GM23338 (cell line): ENCODE data around the gene DNAJC7. TPM values are rescaled to one million over a fixed set of nuclear protein-coding genes. Genes with fewer than 3 reads are reported as not detected.

ENCODE experiments used
- ATAC-seq: fragments of 200-7000 bp; cut with Tn5 transposase; 3 replicates; pipeline ENCODE4 v1.9.1; 2020
- DNase-seq: peaks from one replicate; pipeline ENCODE4 v3.0.0-alpha.2; 2015; ENCODE audit warnings: low spot score
- H2AFZ ChIP-seq: fragments of 200-600 bp; sonication (generic); 2 replicates; pipeline ENCODE4 v1.8.0; 2016; ENCODE audit warnings: antibody characterized with exemption, mild to moderate bottlenecking, moderate library complexity
- H3F3A ChIP-seq: fragments of 200-600 bp; sonication (generic); replicated peaks from 2 replicates; pipeline ENCODE4 v1.8.0; 2017; ENCODE audit warnings: antibody characterized with exemption, mixed run types, low read depth
- H3K27ac ChIP-seq: fragments of 200-600 bp; sonication (generic); 2 replicates; pipeline ENCODE4 v1.6.1; 2016; ENCODE audit warnings: low read depth
- H3K27me3 ChIP-seq: fragments of 200-600 bp; sonication (generic); 2 replicates; pipeline ENCODE4 v1.8.0; 2016; ENCODE audit warnings: mild to moderate bottlenecking, mixed run types, moderate library complexity; ENCODE audit not compliant: insufficient read depth
- H3K36me3 ChIP-seq: fragments of 200-600 bp; sonication (generic); 2 replicates; pipeline ENCODE4 v1.8.0; 2016; ENCODE audit warnings: mild to moderate bottlenecking; ENCODE audit not compliant: insufficient read depth
- H3K4me1 ChIP-seq: fragments of 200-600 bp; sonication (generic); 2 replicates; pipeline ENCODE4 v1.8.0; 2016; ENCODE audit warnings: mild to moderate bottlenecking, moderate library complexity; ENCODE audit not compliant: insufficient read depth
- H3K4me2 ChIP-seq: fragments of 200-600 bp; sonication (generic); 2 replicates; pipeline ENCODE4 v1.7.1; 2017; ENCODE audit warnings: mixed run types
- H3K4me3 ChIP-seq: fragments of 200-600 bp; sonication (generic); 2 replicates; pipeline ENCODE4 v1.6.1; 2016; ENCODE audit warnings: mixed run types
- H3K79me2 ChIP-seq: fragments of 200-600 bp; sonication (generic); replicated peaks from 2 replicates; pipeline ENCODE4 v1.8.0; 2017; ENCODE audit warnings: mild to moderate bottlenecking; ENCODE audit not compliant: insufficient read depth
- H3K9me2 ChIP-seq: fragments of 200-600 bp; sonication (generic); 2 replicates; pipeline ENCODE4 v1.8.0; 2017; ENCODE audit not compliant: insufficient read depth
- H4K20me1 ChIP-seq: fragments of 200-600 bp; sonication (generic); replicated peaks from 2 replicates; pipeline ENCODE4 v1.8.0; 2017; ENCODE audit warnings: mild to moderate bottlenecking; ENCODE audit not compliant: insufficient read depth
- H3K27ac Mint-ChIP-seq: 2 replicates; pipeline ENCODE4 v1.8.0; 2020; ENCODE audit warnings: inconsistent platforms, mild to moderate bottlenecking, moderate library complexity, mixed read lengths
- H3K27me3 Mint-ChIP-seq: 3 replicates; pipeline ENCODE4 v1.8.0; 2022; ENCODE audit warnings: low read depth, mild to moderate bottlenecking, moderate library complexity, mixed read lengths, inconsistent platforms; ENCODE audit not compliant: insufficient read depth, poor library complexity
- H3K36me3 Mint-ChIP-seq: 3 replicates; pipeline ENCODE4 v1.8.0; 2021; ENCODE audit warnings: low read depth, mild to moderate bottlenecking, inconsistent platforms, moderate library complexity, mixed read lengths
- H3K4me1 Mint-ChIP-seq: 3 replicates; pipeline ENCODE4 v1.8.0; 2020; ENCODE audit warnings: mild to moderate bottlenecking, inconsistent platforms, mixed read lengths
- H3K4me3 Mint-ChIP-seq: 3 replicates; pipeline ENCODE4 v1.8.0; 2021; ENCODE audit warnings: moderate library complexity, mild to moderate bottlenecking, inconsistent platforms, mixed read lengths
- H3K9me3 Mint-ChIP-seq: 3 replicates; pipeline ENCODE4 v1.8.0; 2020; ENCODE audit warnings: moderate library complexity, mild to moderate bottlenecking, inconsistent platforms, mixed read lengths
- EZH2 ChIP-seq: fragments of 200-600 bp; sonication (generic); IDR thresholded peaks from one replicate; pipeline ENCODE4 v1.8.0; 2017; ENCODE audit warnings: antibody characterized with exemption, mild to moderate bottlenecking, low read depth; ENCODE audit not compliant: unreplicated experiment
- EZH2phosphoT487 ChIP-seq: fragments of 200-600 bp; sonication (generic); IDR thresholded peaks from one replicate; pipeline ENCODE4 v1.8.1; 2018; ENCODE audit warnings: antibody characterized with exemption; ENCODE audit not compliant: unreplicated experiment
- POLR2AphosphoS5 ChIP-seq: IDR thresholded peaks from 2 replicates; pipeline ENCODE4 v1.6.1; 2016; ENCODE audit warnings: antibody characterized with exemption, low read depth
- ZNF114 ChIP-seq: fragments of 250-450 bp; sonication (Bioruptor Pico); IDR thresholded peaks from 2 replicates; pipeline ENCODE4 v1.5.0; 2020; ENCODE audit warnings: mild to moderate bottlenecking, moderate library complexity
- ZNF331 ChIP-seq: fragments of 250-450 bp; sonication (Bioruptor Pico); IDR thresholded peaks from 2 replicates; pipeline ENCODE4 v1.5.0; 2020; ENCODE audit warnings: low read depth, mild to moderate bottlenecking, moderate library complexity
- polyA plus RNA-seq: library from polyadenylated mRNA; unstranded; fragments of >200 nt; fragmentation: Nextera tagmentation; extraction: Ambion mirVana; gene quantifications from 2 replicates; pipeline ENCODE4 v1.2.1, GENCODE V29; 2016
- total RNA-seq: library from RNA; depleted of rRNA; stranded (reverse); fragments of >200 nt; shearing (Covaris generic); gene quantifications from 2 replicates; pipeline ENCODE4 v1.2.3, GENCODE V29; 2014
- TF ChIP-seq, protein P1 (sequence below), 2 experiments: fragments of 200-600 bp in 1 of 2; sonication (generic) in 1 of 2; conservative IDR thresholded peaks; 2 replicates each; pipeline versions ENCODE4 v1.5.1 to v1.6.1; 2016 to 2017; ENCODE audit warnings: antibody characterized with exemption in 2 of 2, low read depth in 2 of 2, mild to moderate bottlenecking in 2 of 2, moderate library complexity in 1 of 2
- TF ChIP-seq, protein P2 (sequence below): IDR thresholded peaks from 2 replicates; pipeline ENCODE4 v1.6.1; 2016; ENCODE audit warnings: antibody characterized with exemption

Gene DNAJC7
- total and polyA plus RNA-seq, 2 experiments from 2014 or later = 139 to 141 TPM

DNA sequence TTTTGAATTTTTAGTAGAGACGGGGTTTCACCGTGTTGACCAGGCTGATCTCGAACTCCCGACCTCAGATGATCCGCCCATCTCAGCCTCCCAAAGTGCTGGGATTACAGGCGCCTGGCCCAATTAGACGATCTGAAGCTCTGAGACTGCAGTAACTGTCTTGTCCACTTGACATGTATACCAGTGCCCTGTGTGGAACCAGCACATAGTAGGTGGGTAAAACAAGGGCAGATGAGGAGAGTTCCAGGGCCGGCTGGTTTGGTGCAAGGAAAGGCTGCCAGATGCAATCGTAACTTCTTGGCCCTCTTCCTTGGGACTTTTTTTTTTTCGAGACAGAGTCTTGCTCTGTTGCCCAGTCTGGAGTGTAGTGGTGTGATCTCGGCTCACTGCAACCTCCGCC, 30.1 kb upstream of the DNAJC7 start:
- peaks cover 17% of the 10 kb centered on the region; the same call in 2 of the 3 replicates for H3K4me1 Mint-ChIP-seq
- ATAC-seq = no peak
- H3K9me2 ChIP-seq = no peaks in the 10 kb centered on the region

DNA sequence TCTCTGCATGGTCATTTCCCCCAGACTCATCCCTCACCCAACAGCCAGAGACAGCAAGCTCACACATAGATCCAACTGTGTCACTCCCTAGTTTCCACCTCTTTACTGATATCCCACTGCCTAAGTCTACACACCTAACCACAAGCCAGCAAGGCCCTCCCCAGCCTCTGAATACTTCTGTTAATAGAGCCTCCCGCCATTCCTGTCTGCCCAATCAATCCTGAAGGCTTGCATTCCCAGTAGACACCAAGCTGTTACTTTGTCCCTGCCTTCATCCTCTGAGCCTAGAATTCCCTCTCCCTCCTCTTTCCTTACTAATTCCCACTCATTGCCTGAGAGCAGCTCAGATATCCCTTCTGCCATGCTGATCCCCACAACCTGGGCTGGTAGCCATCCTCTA, 28.5 kb upstream of the DNAJC7 start:
- H3K36me3 ChIP-seq = no peaks in the 10 kb centered on the region
- peaks cover 2% of the 10 kb centered on the region; the same call in 2 of the 3 replicates for H3K4me1 Mint-ChIP-seq
- TF ChIP-seq, protein P1, sequence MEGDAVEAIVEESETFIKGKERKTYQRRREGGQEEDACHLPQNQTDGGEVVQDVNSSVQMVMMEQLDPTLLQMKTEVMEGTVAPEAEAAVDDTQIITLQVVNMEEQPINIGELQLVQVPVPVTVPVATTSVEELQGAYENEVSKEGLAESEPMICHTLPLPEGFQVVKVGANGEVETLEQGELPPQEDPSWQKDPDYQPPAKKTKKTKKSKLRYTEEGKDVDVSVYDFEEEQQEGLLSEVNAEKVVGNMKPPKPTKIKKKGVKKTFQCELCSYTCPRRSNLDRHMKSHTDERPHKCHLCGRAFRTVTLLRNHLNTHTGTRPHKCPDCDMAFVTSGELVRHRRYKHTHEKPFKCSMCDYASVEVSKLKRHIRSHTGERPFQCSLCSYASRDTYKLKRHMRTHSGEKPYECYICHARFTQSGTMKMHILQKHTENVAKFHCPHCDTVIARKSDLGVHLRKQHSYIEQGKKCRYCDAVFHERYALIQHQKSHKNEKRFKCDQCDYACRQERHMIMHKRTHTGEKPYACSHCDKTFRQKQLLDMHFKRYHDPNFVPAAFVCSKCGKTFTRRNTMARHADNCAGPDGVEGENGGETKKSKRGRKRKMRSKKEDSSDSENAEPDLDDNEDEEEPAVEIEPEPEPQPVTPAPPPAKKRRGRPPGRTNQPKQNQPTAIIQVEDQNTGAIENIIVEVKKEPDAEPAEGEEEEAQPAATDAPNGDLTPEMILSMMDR (conservative IDR thresholded peaks at IDR 0.05; ENCODE audit: low read depth in 2 of 2) = no peak
- no peak for TF ChIP-seq ZNF114 (CRISPR knock-in tag)
- TF ChIP-seq POLR2AphosphoS5 = no peak
- TF ChIP-seq EZH2 = no peak
- no peak for TF ChIP-seq ZNF331
- TF ChIP-seq EZH2phosphoT487 = no peak
- no peaks in the 10 kb centered on the region; the same call in 2 of the 3 replicates for H3K36me3 Mint-ChIP-seq
- H3K27me3 ChIP-seq = no peaks in the 10 kb centered on the region
- no peak overlapping the region for H3K4me2 ChIP-seq
- H3K9me3 Mint-ChIP-seq = no peaks in the 10 kb centered on the region
- DNase-seq (no peak), ATAC-seq (no peak)
- no peaks in the 10 kb centered on the region for H3K9me2 ChIP-seq
- peak overlapping the region; percentile 8; the same call in 1 of the 2 replicates for H3K27ac Mint-ChIP-seq
- no peak overlapping the region for H2AFZ ChIP-seq
- H3K4me1 ChIP-seq = peaks cover 4% of the 10 kb centered on the region; the same call in 1 of the 2 replicates
- no peaks in the 10 kb centered on the region for H3K79me2 ChIP-seq
- H3K27ac ChIP-seq = no peak overlapping the region; the same call in 1 of the 2 replicates
- no peak overlapping the region for H3K4me3 Mint-ChIP-seq
- H3F3A ChIP-seq = 0 out of 2 replicates have a peak, but pooled peaks cover 3% of the 10 kb centered on the region
- peaks cover 2% of the 10 kb centered on the region for H3K27me3 Mint-ChIP-seq
- no peak overlapping the region for H3K4me3 ChIP-seq
- no peaks in the 10 kb centered on the region for H4K20me1 ChIP-seq

More for the DNA sequence above, 30.1 kb upstream of the DNAJC7 start:
- Mint-ChIP-seq H3K27me3 (peaks cover 8% of the 10 kb centered on the region), H3K9me3 (no peaks in the 10 kb centered on the region), H3K4me3 (no peak overlapping the region), H3K36me3 (no peaks in the 10 kb centered on the region), H3K27ac (no peak overlapping the region)
- Histone ChIP-seq H4K20me1 (no peaks in the 10 kb centered on the region), H2AFZ (no peak overlapping the region), H3K27me3 (no peaks in the 10 kb centered on the region), H3K27ac (no peak overlapping the region), H3K4me1 (peaks cover 13% of the 10 kb centered on the region; the same call in 1 of the 2 replicates), H3K4me2 (no peak overlapping the region), H3K36me3 (no peaks in the 10 kb centered on the region), H3F3A (0 out of 2 replicates have a peak, but pooled peaks cover 7% of the 10 kb centered on the region), H3K79me2 (no peaks in the 10 kb centered on the region), H3K4me3 (no peak overlapping the region)
- DNase-seq = no peak
- TF ChIP-seq ZNF114 (CRISPR knock-in tag) = no peak
- TF ChIP-seq, protein P2, sequence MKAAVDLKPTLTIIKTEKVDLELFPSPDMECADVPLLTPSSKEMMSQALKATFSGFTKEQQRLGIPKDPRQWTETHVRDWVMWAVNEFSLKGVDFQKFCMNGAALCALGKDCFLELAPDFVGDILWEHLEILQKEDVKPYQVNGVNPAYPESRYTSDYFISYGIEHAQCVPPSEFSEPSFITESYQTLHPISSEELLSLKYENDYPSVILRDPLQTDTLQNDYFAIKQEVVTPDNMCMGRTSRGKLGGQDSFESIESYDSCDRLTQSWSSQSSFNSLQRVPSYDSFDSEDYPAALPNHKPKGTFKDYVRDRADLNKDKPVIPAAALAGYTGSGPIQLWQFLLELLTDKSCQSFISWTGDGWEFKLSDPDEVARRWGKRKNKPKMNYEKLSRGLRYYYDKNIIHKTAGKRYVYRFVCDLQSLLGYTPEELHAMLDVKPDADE = no peak
